Omental fat pad (tissue), 4 donors: ENCODE measurements around the gene FAM24A. TPM values are rescaled to one million over a fixed set of nuclear protein-coding genes. Genes with fewer than 3 reads are reported as not detected.

Experiments used
- ATAC-seq: fragments of 150-250 bp; one replicate; pipeline ENCODE4 v1.9.1; 2016; ENCODE audit warnings: mild to moderate bottlenecking, moderate library complexity; ENCODE audit not compliant: low FRiP score
- DNase-seq: peaks from one replicate; pipeline ENCODE4 v3.0.0-alpha.2; 2019; ENCODE audit warnings: low spot score
- CTCF ChIP-seq, 3 donors: fragments of 450-650 bp; IDR thresholded peaks; one replicate each; pipeline ENCODE4 v1.5.1; 2016 to 2017; ENCODE audit warnings: antibody characterized with exemption in 3 of 3, mild to moderate bottlenecking in 3 of 3, moderate library complexity in 2 of 3
- total RNA-seq, 4 donors: library from RNA; depleted of rRNA; stranded (reverse); fragments of >200 nt; gene quantifications; one replicate each; pipeline ENCODE4 v1.1.0, GENCODE V29; 2016

The FAM24A gene
- total RNA-seq, 4 donors from 2014 or later, result not detected

- DNase-seq (no peak), ATAC-seq (no peak)
- no peak for TF ChIP-seq CTCF (IDR thresholded peaks at IDR 0.05)
Measured at GRCh38 chr10:122957474-122957873, 47.1 kb downstream of the FAM24A start.

GRCh38 chr10:122962405-122962804 is 52.0 kb downstream of the FAM24A start:
- TF ChIP-seq CTCF (IDR thresholded peaks at IDR 0.05), result no peak
- DNase-seq (no peak), ATAC-seq (no peak)

Other genes with a start within 250 kb of the FAM24A start
- not detected for gene C10orf120, start 210.8 kb upstream of the FAM24A start, total RNA-seq
- 1 to 10 TPM in 1 of 4 donors, under 1 TPM in 3; 0.28 to 1.4 (median 0.73) TPM for gene CUZD1, start 64.8 kb upstream of the FAM24A start, total RNA-seq
- gene FAM24B, start 31.0 kb upstream of the FAM24A start, total RNA-seq, result 1 to 10 TPM; 1.0 to 4.4 (median 3.2) TPM
- 10 to 100 TPM in 1 of 4 donors, 1 to 10 TPM in 3; 3.8 to 16.7 (median 5.2) TPM for gene C10orf88, start 43.6 kb downstream of the FAM24A start, total RNA-seq
- 1 to 10 TPM; 1.1 to 2.8 (median 1.6) TPM for gene PSTK, start 69.8 kb downstream of the FAM24A start, total RNA-seq
- gene IKZF5, start 98.2 kb downstream of the FAM24A start, total RNA-seq, result 10 to 100 TPM in 2 of 4 donors, 1 to 10 TPM in 2; 5.3 to 15.4 (median 10.2) TPM
- gene ACADSB, start 98.4 kb downstream of the FAM24A start, total RNA-seq, result 10 to 100 TPM in 3 of 4 donors, 1 to 10 TPM in 1; 8.6 to 17.2 (median 12.8) TPM
- 1 to 10 TPM in 1 of 4 donors, not detected in 3; 1.3 TPM for gene HMX3, start 225.4 kb downstream of the FAM24A start, total RNA-seq
- not detected for gene HMX2, start 237.5 kb downstream of the FAM24A start, total RNA-seq
- gene BUB3, start 243.8 kb downstream of the FAM24A start, total RNA-seq, result 10 to 100 TPM; 66.6 to 94.9 (median 84.3) TPM